ENCODE data around the gene HPCAL4. TPM values are rescaled to one million over a fixed set of nuclear protein-coding genes. Genes with fewer than 3 reads are reported as not detected.

HPCAL4 gene
- total and polyA plus RNA-seq, 2 donors from 2014 or later, result 3.9 to 5.2 TPM

DNA sequence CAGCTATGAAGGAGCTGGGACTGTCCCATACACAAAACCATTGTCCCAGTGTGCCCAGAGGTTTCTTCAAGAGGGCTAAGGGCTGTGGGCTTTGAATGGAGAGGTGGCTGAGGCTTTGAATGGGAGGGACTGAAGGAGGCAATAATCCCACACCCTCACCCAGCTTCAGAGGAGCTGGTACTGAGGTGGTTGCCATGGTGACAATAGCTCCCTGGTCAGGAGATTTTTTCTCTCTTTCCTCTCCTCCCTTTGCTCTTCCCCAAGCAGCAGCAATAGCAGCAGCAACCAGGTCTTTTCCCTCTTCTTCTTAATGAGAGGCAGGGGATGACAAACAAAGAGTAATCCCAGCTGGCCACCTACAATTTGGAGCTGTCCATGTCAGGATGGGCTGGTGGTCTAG lies 1.6 kb downstream of the HPCAL4 start:
- peaks cover 0 to 6% (median 0%) of the 10 kb centered on the region in 3 donors for H3K4me1 ChIP-seq (ENCODE audit: control insufficient read depth in 2 of 3, insufficient read depth in 2 of 3, low read depth in 1 of 3, low read length in 3 of 3)
- DNase-seq (no peak), FAIRE-seq (no peak)
- H3K9me3 ChIP-seq (ENCODE audit: control insufficient read depth in 2 of 3, insufficient read depth in 1 of 3, low read length in 3 of 3), result no peaks in the 10 kb centered on the region
- no peak for TF ChIP-seq CTCF (IDR thresholded peaks at IDR 0.05; ENCODE audit: borderline replicate concordance, extremely low read depth, insufficient read depth)
- H3K27ac ChIP-seq (ENCODE audit: low read depth in 2 of 2, low read length in 2 of 2), result no peak overlapping the region
- H3K36me3 ChIP-seq (ENCODE audit: control insufficient read depth in 2 of 3, insufficient read depth in 3 of 3, low read length in 3 of 3), result no peaks in the 10 kb centered on the region
- H3K9ac ChIP-seq (ENCODE audit: low read length in 3 of 3), result no peak overlapping the region
- intact Hi-C loops (cut with DNase I), result no loop called here
- peaks cover 18% of the 10 kb centered on the region for H3K27me3 ChIP-seq (ENCODE audit: control insufficient read depth, insufficient read depth, low read length)
- H3K4me3 ChIP-seq (ENCODE audit: low read length in 3 of 3), result no peak overlapping the region

DNA sequence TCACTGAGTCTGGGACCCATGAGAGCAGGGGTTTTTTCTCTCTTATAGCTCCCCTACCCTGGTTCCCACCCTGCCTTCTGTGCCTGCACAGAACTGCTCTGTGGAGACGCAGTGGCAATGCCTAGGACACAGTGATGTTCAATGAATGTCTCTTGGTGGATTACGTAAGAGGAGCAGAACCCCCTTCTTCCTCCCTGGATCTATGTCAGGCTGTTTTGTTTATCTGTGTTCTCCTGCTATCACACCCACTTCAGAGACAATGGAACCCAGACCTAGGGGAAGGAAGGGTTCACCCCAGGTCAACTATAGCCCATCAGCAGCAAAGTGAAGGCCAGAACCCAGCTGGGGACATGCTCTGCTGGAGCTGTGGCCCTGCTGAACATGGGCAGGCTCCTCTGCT lies 2.0 kb downstream of the HPCAL4 start:
- Histone ChIP-seq H3K36me3 (ENCODE audit: control insufficient read depth in 2 of 3, insufficient read depth in 3 of 3, low read length in 3 of 3) (no peaks in the 10 kb centered on the region), H3K4me3 (ENCODE audit: low read length in 3 of 3) (no peak overlapping the region), H3K27me3 (ENCODE audit: control insufficient read depth, insufficient read depth, low read length) (peaks cover 19% of the 10 kb centered on the region), H3K9me3 (ENCODE audit: control insufficient read depth in 2 of 3, insufficient read depth in 1 of 3, low read length in 3 of 3) (no peaks in the 10 kb centered on the region), H3K27ac (ENCODE audit: low read depth in 2 of 2, low read length in 2 of 2) (no peak overlapping the region), H3K4me1 (ENCODE audit: control insufficient read depth in 2 of 3, insufficient read depth in 2 of 3, low read depth in 1 of 3, low read length in 3 of 3) (peaks cover 0 to 6% (median 0%) of the 10 kb centered on the region in 3 donors), H3K9ac (ENCODE audit: low read length in 3 of 3) (no peak overlapping the region)
- no peak for TF ChIP-seq CTCF (IDR thresholded peaks at IDR 0.05; ENCODE audit: borderline replicate concordance, extremely low read depth, insufficient read depth)
- FAIRE-seq (no peak), DNase-seq (no peak)
- intact Hi-C loops (cut with DNase I), result no loop called here

- no peak overlapping the region for H3K27ac ChIP-seq (ENCODE audit: low read depth in 2 of 2, low read length in 2 of 2)
- no peak for TF ChIP-seq CTCF (IDR thresholded peaks at IDR 0.05; ENCODE audit: borderline replicate concordance, extremely low read depth, insufficient read depth)
- no peak overlapping the region for H3K4me3 ChIP-seq (ENCODE audit: low read length in 3 of 3)
- no peak for FAIRE-seq
- DNase-seq, result no peak
- H3K9ac ChIP-seq (ENCODE audit: low read length in 3 of 3), result no peak overlapping the region
- no peaks in the 10 kb centered on the region for H3K9me3 ChIP-seq (ENCODE audit: control insufficient read depth in 2 of 3, insufficient read depth in 1 of 3, low read length in 3 of 3)
- H3K36me3 ChIP-seq (ENCODE audit: control insufficient read depth in 2 of 3, insufficient read depth in 3 of 3, low read length in 3 of 3), result no peaks in the 10 kb centered on the region
- intact Hi-C loops (cut with DNase I), result no loop called here
- peaks cover 19% of the 10 kb centered on the region for H3K27me3 ChIP-seq (ENCODE audit: control insufficient read depth, insufficient read depth, low read length)
- peaks cover 0 to 6% (median 0%) of the 10 kb centered on the region in 3 donors for H3K4me1 ChIP-seq (ENCODE audit: control insufficient read depth in 2 of 3, insufficient read depth in 2 of 3, low read depth in 1 of 3, low read length in 3 of 3)
Measured at GRCh38 chr1:39688706-39689105, 2.5 kb downstream of the HPCAL4 start.

- intact Hi-C loops (cut with DNase I), result no loop called here
- Histone ChIP-seq H3K9me3 (ENCODE audit: control insufficient read depth in 2 of 3, insufficient read depth in 1 of 3, low read length in 3 of 3) (no peaks in the 10 kb centered on the region), H3K27me3 (ENCODE audit: control insufficient read depth, insufficient read depth, low read length) (peaks cover 16% of the 10 kb centered on the region), H3K27ac (ENCODE audit: low read depth in 2 of 2, low read length in 2 of 2) (no peak overlapping the region), H3K36me3 (ENCODE audit: control insufficient read depth in 2 of 3, insufficient read depth in 3 of 3, low read length in 3 of 3) (no peaks in the 10 kb centered on the region), H3K4me3 (ENCODE audit: low read length in 3 of 3) (no peak overlapping the region), H3K9ac (ENCODE audit: low read length in 3 of 3) (no peak overlapping the region), H3K4me1 (ENCODE audit: control insufficient read depth in 2 of 3, insufficient read depth in 2 of 3, low read depth in 1 of 3, low read length in 3 of 3) (peaks cover 0 to 6% (median 0%) of the 10 kb centered on the region in 3 donors)
- TF ChIP-seq CTCF (IDR thresholded peaks at IDR 0.05; ENCODE audit: borderline replicate concordance, extremely low read depth, insufficient read depth), result no peak
- DNase-seq (no peak), FAIRE-seq (no peak)
Measured at GRCh38 chr1:39687243-39687642, 4.0 kb downstream of the HPCAL4 start.
